ENCODE data around the gene SF3A2.

The SF3A2 gene

DNA sequence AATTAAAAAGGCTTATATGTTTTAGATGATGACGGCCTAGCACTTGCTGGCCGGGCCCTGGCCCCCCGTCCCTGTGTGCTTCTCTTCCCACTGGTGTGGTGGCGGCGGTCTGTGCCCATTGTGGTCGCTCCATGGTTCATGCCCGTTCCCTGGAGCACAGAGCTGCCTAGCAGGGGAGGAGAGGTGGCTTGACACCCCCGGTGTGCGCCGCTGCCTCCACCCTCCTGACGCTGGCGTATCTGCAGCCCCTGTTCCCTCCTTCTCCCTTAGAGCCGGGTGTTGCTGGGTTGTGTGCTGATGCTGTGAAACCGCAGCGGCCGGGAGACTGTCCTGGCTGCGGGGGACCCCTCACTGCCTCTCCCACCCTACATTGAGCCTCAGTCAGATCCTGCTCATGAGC, 43.8 kb upstream of the SF3A2 start:
- DNase-seq (ENCODE audit: low read depth): no peak
- TF ChIP-seq, protein P1, sequence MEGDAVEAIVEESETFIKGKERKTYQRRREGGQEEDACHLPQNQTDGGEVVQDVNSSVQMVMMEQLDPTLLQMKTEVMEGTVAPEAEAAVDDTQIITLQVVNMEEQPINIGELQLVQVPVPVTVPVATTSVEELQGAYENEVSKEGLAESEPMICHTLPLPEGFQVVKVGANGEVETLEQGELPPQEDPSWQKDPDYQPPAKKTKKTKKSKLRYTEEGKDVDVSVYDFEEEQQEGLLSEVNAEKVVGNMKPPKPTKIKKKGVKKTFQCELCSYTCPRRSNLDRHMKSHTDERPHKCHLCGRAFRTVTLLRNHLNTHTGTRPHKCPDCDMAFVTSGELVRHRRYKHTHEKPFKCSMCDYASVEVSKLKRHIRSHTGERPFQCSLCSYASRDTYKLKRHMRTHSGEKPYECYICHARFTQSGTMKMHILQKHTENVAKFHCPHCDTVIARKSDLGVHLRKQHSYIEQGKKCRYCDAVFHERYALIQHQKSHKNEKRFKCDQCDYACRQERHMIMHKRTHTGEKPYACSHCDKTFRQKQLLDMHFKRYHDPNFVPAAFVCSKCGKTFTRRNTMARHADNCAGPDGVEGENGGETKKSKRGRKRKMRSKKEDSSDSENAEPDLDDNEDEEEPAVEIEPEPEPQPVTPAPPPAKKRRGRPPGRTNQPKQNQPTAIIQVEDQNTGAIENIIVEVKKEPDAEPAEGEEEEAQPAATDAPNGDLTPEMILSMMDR (IDR thresholded peaks at IDR 0.05; ENCODE audit: low read length, missing control alignments): no peak

DNA sequence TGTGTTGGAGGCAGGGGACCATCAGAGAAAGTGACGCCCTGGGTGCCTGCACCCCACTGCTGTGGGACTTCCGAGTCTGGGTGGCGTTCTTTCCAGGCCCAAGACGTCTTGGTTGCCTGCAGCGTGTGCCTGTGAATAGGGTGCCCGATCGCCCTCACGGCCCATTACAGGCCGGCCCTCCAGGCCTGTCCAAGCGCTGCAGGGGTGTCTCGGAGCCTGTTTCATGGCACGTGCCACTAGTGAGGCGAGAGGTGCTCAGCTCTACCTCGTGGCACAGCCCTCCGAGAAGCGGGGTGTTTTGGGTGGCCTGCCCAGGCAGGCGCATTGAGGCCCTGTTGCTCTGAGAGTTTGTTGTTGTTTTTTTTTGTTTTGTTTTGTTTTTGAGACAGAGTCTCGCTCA, 42.8 kb upstream of the SF3A2 start:
- DNase-seq (ENCODE audit: low read depth): no peak
- H3K4me3 ChIP-seq (replicated peaks; ENCODE audit: low read depth, low read length): no peak overlapping the region
- TF ChIP-seq, protein P1 (IDR thresholded peaks at IDR 0.05; ENCODE audit: low read length, missing control alignments): no peak

More for the DNA sequence above, 43.8 kb upstream of the SF3A2 start:
- no peak overlapping the region for H3K4me3 ChIP-seq (replicated peaks; ENCODE audit: low read depth, low read length)

DNA sequence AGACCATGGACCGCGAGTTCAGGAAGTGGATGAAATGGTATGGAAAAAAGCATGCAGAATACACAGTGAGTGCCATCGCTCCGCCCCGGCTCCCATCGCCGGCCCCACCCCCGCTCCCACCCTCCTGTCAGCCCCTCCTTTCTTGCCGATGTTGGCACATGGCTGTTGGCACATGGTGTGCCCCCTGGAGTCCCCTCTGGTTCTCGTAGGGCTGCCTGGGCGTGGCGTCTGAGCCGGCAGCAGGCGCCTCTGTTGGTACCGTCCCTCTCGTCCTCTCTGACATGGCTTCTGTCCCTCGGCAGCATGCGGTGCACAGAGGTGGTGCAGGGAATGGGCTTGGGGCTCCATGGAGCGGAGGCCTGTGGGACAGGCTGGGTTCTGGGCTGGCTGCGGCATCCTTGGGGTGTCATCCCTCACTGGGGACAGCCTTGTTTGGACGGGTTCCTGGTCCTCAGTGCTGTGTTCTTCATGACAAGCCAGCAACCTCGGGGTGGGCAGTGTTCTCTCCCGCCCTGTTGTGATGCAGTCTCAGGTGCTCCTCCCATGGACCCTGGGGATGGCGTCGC, 42.0 kb upstream of the SF3A2 start:
- no peak overlapping the region for H3K4me3 ChIP-seq (replicated peaks; ENCODE audit: low read depth, low read length)
- TF ChIP-seq, protein P1 (IDR thresholded peaks at IDR 0.05; ENCODE audit: low read length, missing control alignments): no peak
- DNase-seq (ENCODE audit: low read depth): no peak

DNA sequence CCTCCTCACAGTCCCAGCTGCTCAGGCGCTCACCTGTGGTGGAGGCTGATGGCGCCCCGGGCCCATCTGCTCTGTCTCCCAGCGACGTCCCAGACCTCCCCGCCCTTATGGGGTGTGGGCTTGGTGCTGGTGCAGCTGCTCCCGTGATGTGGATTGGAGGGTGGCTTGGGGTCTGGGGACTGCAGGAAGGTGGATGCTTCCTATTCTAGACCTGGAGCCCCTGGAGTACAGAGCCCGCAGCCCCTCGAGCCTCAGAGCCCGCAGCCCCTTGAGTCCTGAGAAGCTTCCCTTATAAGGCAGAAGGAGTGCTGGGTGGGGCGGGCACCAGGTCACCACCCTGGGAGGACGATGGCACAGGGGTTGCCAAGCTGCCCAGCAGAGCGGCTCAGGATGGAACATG, 41.3 kb upstream of the SF3A2 start:
- TF ChIP-seq, protein P1 (IDR thresholded peaks at IDR 0.05; ENCODE audit: low read length, missing control alignments): no peak
- no peak for DNase-seq (ENCODE audit: low read depth)
- no peak overlapping the region for H3K4me3 ChIP-seq (replicated peaks; ENCODE audit: low read depth, low read length)

DNA sequence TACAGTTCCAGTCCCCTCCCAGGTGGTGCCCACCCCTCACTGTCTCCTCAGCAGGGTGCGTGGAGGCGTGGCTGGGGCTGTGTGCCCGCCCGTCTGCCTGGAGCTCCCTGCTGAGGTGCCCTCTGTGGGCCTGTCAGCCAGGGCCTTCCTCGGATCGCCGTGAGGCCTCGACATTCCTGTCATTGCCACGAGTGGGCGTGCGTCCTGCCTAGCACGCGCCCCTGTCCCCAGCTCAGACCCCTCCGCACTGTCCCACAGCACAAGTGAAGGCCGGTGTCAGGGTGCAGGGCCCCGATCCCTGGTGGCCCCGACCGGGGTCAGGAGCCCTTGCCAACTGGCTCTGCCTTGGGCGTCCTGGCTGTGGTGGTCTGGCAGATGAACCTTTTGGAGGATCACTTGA, 40.7 kb upstream of the SF3A2 start:
- no peak for DNase-seq (ENCODE audit: low read depth)
- no peak overlapping the region for H3K4me3 ChIP-seq (replicated peaks; ENCODE audit: low read depth, low read length)
- TF ChIP-seq, protein P1 (IDR thresholded peaks at IDR 0.05; ENCODE audit: low read length, missing control alignments): no peak

DNA sequence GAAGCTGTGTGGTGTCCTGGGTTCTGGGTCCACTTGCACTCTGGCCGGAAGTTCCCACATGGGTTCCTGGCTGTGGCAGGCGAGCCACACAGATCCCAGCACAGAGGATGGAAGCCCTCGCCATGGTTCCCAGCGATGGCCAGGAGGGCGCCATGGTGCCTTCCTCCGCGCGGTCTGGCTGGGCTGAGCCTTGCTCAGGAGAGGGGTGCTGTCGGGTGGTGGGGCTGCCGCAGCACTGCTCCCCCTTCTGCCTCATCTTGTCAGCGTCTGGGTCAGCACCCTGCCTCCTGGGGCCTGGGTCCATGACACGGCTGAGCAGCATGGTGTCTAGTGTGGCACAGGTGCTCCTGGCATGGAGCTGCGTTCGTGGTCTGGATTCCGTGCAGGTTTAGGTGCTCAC, 39.4 kb upstream of the SF3A2 start:
- DNase-seq (ENCODE audit: low read depth): no peak
- H3K4me3 ChIP-seq (replicated peaks; ENCODE audit: low read depth, low read length): no peak overlapping the region
- TF ChIP-seq, protein P1 (IDR thresholded peaks at IDR 0.05; ENCODE audit: low read length, missing control alignments): no peak

DNA sequence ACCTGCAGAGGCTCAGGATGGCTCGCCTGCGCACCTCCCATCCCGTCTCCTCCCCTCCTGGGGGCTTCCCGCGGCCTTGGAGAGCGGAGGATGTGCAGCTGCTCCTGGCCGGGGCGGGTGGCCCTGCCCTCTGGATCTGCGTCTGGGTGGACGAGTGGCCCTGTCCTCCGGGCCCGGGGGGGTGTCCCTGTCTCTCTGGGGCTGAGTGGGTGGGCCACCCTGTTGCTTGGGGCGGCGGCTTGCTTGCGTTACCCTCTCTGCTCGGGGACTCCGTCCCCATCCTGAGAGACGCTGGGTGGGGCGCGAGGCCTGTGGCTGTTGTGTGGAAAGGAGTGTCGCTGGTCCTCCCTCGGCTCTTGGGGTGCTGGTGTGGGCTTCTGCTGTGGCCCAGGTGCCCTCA, 38.3 kb upstream of the SF3A2 start:
- H3K4me3 ChIP-seq (replicated peaks; ENCODE audit: low read depth, low read length): no peak overlapping the region
- TF ChIP-seq, protein P1 (IDR thresholded peaks at IDR 0.05; ENCODE audit: low read length, missing control alignments): no peak
- DNase-seq (ENCODE audit: low read depth): no peak

Measured in fibroblast of pulmonary artery (primary cell).